ENCODE measurements around the gene MX1. TPM values are rescaled to one million over a fixed set of nuclear protein-coding genes. Genes with fewer than 3 reads are reported as not detected.

The MX1 gene
- total and polyA plus RNA-seq, 4 donors, result 15.1 to 21.3 (median 18.0) TPM

DNA sequence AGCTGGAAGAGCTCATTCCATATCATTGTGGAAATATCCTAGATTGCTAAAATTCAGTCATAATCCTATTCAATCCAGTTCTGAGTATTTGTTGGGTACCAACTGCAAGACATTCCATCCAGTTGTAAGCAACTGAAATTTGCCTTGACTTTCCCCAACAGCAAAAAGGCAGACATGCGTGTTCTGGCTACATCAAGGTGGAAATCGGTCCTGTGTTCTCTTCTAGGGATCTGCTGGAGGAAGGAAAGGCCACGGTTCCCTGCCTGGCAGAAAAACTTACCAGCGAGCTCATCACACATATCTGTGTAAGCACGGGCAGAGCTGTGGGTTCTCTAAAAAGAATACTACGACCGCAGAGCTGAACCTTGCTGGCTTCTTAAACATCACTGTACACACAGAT lies 17.5 kb downstream of the MX1 start:
- 94% methylated on average over 7 of the region's 7 CpGs for WGBS
- no peak overlapping the region for H3K4me3 ChIP-seq (ENCODE audit: low read depth in 1 of 3, low read length in 3 of 3)
- TF ChIP-seq, protein P1, sequence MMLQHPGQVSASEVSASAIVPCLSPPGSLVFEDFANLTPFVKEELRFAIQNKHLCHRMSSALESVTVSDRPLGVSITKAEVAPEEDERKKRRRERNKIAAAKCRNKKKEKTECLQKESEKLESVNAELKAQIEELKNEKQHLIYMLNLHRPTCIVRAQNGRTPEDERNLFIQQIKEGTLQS (IDR thresholded peaks at IDR 0.05), result no peak
- TF ChIP-seq NR2F2 (IDR thresholded peaks at IDR 0.05), result no peak
- TF ChIP-seq HNF4A (conservative IDR thresholded peaks at IDR 0.05), result no peak
- no peak for TF ChIP-seq RXRA (IDR thresholded peaks at IDR 0.05)
- TF ChIP-seq FOXA2 (IDR thresholded peaks at IDR 0.05), result no peak
- no peak for TF ChIP-seq RAD21 (IDR thresholded peaks at IDR 0.05)
- no peak for TF ChIP-seq FOXA1 (IDR thresholded peaks at IDR 0.05)
- TF ChIP-seq EGR1 (IDR thresholded peaks at IDR 0.05; ENCODE audit: low read depth in 2 of 2), result no peak
- TF ChIP-seq, protein P2, sequence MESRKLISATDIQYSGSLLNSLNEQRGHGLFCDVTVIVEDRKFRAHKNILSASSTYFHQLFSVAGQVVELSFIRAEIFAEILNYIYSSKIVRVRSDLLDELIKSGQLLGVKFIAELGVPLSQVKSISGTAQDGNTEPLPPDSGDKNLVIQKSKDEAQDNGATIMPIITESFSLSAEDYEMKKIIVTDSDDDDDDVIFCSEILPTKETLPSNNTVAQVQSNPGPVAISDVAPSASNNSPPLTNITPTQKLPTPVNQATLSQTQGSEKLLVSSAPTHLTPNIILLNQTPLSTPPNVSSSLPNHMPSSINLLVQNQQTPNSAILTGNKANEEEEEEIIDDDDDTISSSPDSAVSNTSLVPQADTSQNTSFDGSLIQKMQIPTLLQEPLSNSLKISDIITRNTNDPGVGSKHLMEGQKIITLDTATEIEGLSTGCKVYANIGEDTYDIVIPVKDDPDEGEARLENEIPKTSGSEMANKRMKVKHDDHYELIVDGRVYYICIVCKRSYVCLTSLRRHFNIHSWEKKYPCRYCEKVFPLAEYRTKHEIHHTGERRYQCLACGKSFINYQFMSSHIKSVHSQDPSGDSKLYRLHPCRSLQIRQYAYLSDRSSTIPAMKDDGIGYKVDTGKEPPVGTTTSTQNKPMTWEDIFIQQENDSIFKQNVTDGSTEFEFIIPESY (IDR thresholded peaks at IDR 0.05), result no peak
- TF ChIP-seq, protein P3, sequence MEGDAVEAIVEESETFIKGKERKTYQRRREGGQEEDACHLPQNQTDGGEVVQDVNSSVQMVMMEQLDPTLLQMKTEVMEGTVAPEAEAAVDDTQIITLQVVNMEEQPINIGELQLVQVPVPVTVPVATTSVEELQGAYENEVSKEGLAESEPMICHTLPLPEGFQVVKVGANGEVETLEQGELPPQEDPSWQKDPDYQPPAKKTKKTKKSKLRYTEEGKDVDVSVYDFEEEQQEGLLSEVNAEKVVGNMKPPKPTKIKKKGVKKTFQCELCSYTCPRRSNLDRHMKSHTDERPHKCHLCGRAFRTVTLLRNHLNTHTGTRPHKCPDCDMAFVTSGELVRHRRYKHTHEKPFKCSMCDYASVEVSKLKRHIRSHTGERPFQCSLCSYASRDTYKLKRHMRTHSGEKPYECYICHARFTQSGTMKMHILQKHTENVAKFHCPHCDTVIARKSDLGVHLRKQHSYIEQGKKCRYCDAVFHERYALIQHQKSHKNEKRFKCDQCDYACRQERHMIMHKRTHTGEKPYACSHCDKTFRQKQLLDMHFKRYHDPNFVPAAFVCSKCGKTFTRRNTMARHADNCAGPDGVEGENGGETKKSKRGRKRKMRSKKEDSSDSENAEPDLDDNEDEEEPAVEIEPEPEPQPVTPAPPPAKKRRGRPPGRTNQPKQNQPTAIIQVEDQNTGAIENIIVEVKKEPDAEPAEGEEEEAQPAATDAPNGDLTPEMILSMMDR (IDR thresholded peaks at IDR 0.05; ENCODE audit: low read depth, low read length, missing input control), result no peak
- TF ChIP-seq TAF1 (conservative IDR thresholded peaks at IDR 0.05), result no peak
- TF ChIP-seq, protein P4, sequence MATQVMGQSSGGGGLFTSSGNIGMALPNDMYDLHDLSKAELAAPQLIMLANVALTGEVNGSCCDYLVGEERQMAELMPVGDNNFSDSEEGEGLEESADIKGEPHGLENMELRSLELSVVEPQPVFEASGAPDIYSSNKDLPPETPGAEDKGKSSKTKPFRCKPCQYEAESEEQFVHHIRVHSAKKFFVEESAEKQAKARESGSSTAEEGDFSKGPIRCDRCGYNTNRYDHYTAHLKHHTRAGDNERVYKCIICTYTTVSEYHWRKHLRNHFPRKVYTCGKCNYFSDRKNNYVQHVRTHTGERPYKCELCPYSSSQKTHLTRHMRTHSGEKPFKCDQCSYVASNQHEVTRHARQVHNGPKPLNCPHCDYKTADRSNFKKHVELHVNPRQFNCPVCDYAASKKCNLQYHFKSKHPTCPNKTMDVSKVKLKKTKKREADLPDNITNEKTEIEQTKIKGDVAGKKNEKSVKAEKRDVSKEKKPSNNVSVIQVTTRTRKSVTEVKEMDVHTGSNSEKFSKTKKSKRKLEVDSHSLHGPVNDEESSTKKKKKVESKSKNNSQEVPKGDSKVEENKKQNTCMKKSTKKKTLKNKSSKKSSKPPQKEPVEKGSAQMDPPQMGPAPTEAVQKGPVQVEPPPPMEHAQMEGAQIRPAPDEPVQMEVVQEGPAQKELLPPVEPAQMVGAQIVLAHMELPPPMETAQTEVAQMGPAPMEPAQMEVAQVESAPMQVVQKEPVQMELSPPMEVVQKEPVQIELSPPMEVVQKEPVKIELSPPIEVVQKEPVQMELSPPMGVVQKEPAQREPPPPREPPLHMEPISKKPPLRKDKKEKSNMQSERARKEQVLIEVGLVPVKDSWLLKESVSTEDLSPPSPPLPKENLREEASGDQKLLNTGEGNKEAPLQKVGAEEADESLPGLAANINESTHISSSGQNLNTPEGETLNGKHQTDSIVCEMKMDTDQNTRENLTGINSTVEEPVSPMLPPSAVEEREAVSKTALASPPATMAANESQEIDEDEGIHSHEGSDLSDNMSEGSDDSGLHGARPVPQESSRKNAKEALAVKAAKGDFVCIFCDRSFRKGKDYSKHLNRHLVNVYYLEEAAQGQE (IDR thresholded peaks at IDR 0.05), result no peak
- TF ChIP-seq GABPA (IDR thresholded peaks at IDR 0.05 in 1 of 2, conservative IDR thresholded peaks at IDR 0.05 in 1 of 2), result no peak
- TF ChIP-seq, protein P5, sequence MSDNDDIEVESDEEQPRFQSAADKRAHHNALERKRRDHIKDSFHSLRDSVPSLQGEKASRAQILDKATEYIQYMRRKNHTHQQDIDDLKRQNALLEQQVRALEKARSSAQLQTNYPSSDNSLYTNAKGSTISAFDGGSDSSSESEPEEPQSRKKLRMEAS (IDR thresholded peaks at IDR 0.05), result no peak
- no peak for TF ChIP-seq JUND (IDR thresholded peaks at IDR 0.05)
- no peak for TF ChIP-seq SP1 (IDR thresholded peaks at IDR 0.05)
- TF ChIP-seq HNF4G (IDR thresholded peaks at IDR 0.05), result no peak
- no peak for TF ChIP-seq YY1 (IDR thresholded peaks at IDR 0.05)
- H3K36me3 ChIP-seq (ENCODE audit: control insufficient read depth in 4 of 4, insufficient read depth in 3 of 4, low read depth in 1 of 4, low read length in 3 of 4), result peaks cover 25 to 76% (median 57%) of the 10 kb centered on the region in 4 donors
- H3K4me1 ChIP-seq (ENCODE audit: control insufficient read depth in 4 of 4, insufficient read depth in 4 of 4, low read length in 3 of 4), result no peaks in the 10 kb centered on the region
- H3K9ac ChIP-seq (ENCODE audit: low read depth in 1 of 2, low read length in 2 of 2), result no peak overlapping the region
- no peaks in the 10 kb centered on the region for H3K27me3 ChIP-seq (ENCODE audit: control insufficient read depth in 4 of 4, insufficient read depth in 4 of 4, low read length in 3 of 4)
- H3K9me3 ChIP-seq (ENCODE audit: control insufficient read depth in 4 of 4, low read length in 3 of 4), result no peaks in the 10 kb centered on the region
- no peak overlapping the region for H3K27ac ChIP-seq (ENCODE audit: low read depth in 1 of 2, low read length in 2 of 2)
- no peak for DNase-seq (ENCODE audit: low spot score)
